AG04449 (cell line): ENCODE measurements around the gene WIZ.
"Not testable (repeated sequence)": the region's sequence is repeated elsewhere in the genome, so short reads cannot be mapped to it uniquely, and the experiment has no call there.

ENCODE experiments used
- CTCF ChIA-PET: fragments of 350-600 bp; formaldehyde crosslinking; extraction: SDS; loops from one replicate; lab custom pipeline; 2021; ENCODE audit warnings: antibody characterized with exemption; lab: Yijun Ruan, JAX
- POLR2A ChIA-PET: fragments of 400-600, 350-600 bp; formaldehyde crosslinking; extraction: SDS; loops from one replicate; lab custom pipeline; 2020; ENCODE audit warnings: antibody characterized with exemption, inconsistent platforms; lab: Yijun Ruan, JAX
- DNase-seq: peaks from one replicate; pipeline ENCODE4 v3.0.0-alpha.2; 2010; ENCODE audit warnings: low read depth, low spot score
- H3K4me3 ChIP-seq: 2 replicates; pipeline ENCODE4 v1.5.1; 2011; ENCODE audit warnings: low read depth, mild to moderate bottlenecking, control low read depth, low read length
- CTCF ChIP-seq: IDR thresholded peaks from one replicate; pipeline ENCODE4 v1.5.1; 2011; ENCODE audit warnings: mild to moderate bottlenecking, moderate library complexity, low read length, control low read depth, inconsistent platforms; ENCODE audit not compliant: insufficient read depth; ENCODE audit errors: missing control alignments

WIZ gene

GRCh38 chr19:15479391-15480345, 29.9 kb upstream of the WIZ start, which contains the start of gene PGLYRP2:
TSS of gene PGLYRP2 (minus strand) at chr19:15479501. CDS start at chr19:15479371, 130 bp downstream.
- no peak within 1 kb of the TSS for H3K4me3 ChIP-seq
- TF ChIP-seq CTCF, result no peak
- no peak for DNase-seq
- ChIA-PET POLR2A (no interaction called here), CTCF (no interaction called here)

- no peak overlapping the region for H3K4me3 ChIP-seq
- no peak for TF ChIP-seq CTCF
- ChIA-PET CTCF (interaction anchor here (1.0 kb wide), 1 partner anchor 9 kb away, joined by 3 read pairs; no protein-coding TSS in a partner anchor), POLR2A (no interaction called here)
- DNase-seq, result no peak
Measured at GRCh38 chr19:15476325-15476724, 26.6 kb upstream of the WIZ start.

GRCh38 chr19:15475611-15476010, 25.9 kb upstream of the WIZ start:
- POLR2A ChIA-PET, result no interaction called here
- no peak overlapping the region for H3K4me3 ChIP-seq
- CTCF ChIA-PET, result no interaction called here
- DNase-seq, result no peak
- TF ChIP-seq CTCF, result no peak

GRCh38 chr19:15475169-15475568, 25.4 kb upstream of the WIZ start:
- POLR2A ChIA-PET, result no interaction called here
- no peak overlapping the region for H3K4me3 ChIP-seq
- CTCF ChIA-PET, result no interaction called here
- no peak for TF ChIP-seq CTCF
- no peak for DNase-seq

- POLR2A ChIA-PET, CTCF ChIA-PET, DNase-seq, H3K4me3 ChIP-seq: not testable (repeated sequence)
Measured at GRCh38 chr19:15473821-15474220, 24.1 kb upstream of the WIZ start.

GRCh38 chr19:15471639-15472101, 21.9 kb upstream of the WIZ start:
- H3K4me3 ChIP-seq, result no peak overlapping the region
- no peak for TF ChIP-seq CTCF
- CTCF ChIA-PET, result no interaction called here

More at GRCh38 chr19:15471639-15472101, 21.9 kb upstream of the WIZ start:
- POLR2A ChIA-PET, result no interaction called here
- no peak for DNase-seq
